K562 (cell line): ENCODE data around the gene IFFO2. TPM values are rescaled to one million over a fixed set of nuclear protein-coding genes. Genes with fewer than 3 reads are reported as not detected.

Experiments used
- CREBBP ChIP-seq: IDR thresholded peaks from one replicate; pipeline ENCODE4 v1.6.1; 2012; ENCODE audit warnings: low read depth, mild to moderate bottlenecking, control low read depth, inconsistent platforms, low read length
- CREM ChIP-seq: IDR thresholded peaks from 2 replicates; pipeline ENCODE4 v1.6.1; 2014; ENCODE audit warnings: antibody characterized with exemption, low read depth
- HCFC1 ChIP-seq: IDR thresholded peaks from 2 replicates; pipeline ENCODE4 v1.6.1; 2012; ENCODE audit warnings: low read depth, low read length, improper control_type of control experiment
- HLTF ChIP-seq: fragments of 450-650 bp; IDR thresholded peaks from 2 replicates; pipeline ENCODE4 v1.6.1; 2016
- JUND ChIP-seq, 2 experiments: IDR thresholded peaks; 2 replicates in 1 of 2; 3 replicates in 1 of 2; pipeline ENCODE4 v1.6.1; 2011; ENCODE audit warnings: borderline replicate concordance in 2 of 2, low read depth in 2 of 2, low read length in 2 of 2, improper control_type of control experiment in 1 of 2, missing biosample characterization in 1 of 2, missing genetic modification characterization in 1 of 2, missing genetic modification reagents in 1 of 2
- MAFK ChIP-seq: IDR thresholded peaks from 2 replicates; pipeline ENCODE4 v1.6.1; 2011; ENCODE audit warnings: low read length, improper control_type of control experiment
- MYNN ChIP-seq, 2 experiments: sonication (generic); formaldehyde crosslinking in 1 of 2; IDR thresholded peaks; 2 replicates each; pipeline versions ENCODE4 v1.5.0 to v1.6.1; 2016 to 2020; ENCODE audit warnings: antibody characterized with exemption in 1 of 2, missing genetic modification reagents in 1 of 2
- NFIX ChIP-seq: fragments of 250-450 bp; sonication (Bioruptor Pico); IDR thresholded peaks from 2 replicates; pipeline ENCODE4 v1.4.0; 2020; ENCODE audit warnings: low read depth, mild to moderate bottlenecking, moderate library complexity
- PHB2 ChIP-seq: fragments of 450-650 bp; IDR thresholded peaks from 2 replicates; pipeline ENCODE4 v1.6.1; 2017; ENCODE audit warnings: low read depth
- RCOR1 ChIP-seq, 2 experiments: IDR thresholded peaks; 2 replicates each; pipeline ENCODE4 v1.6.1; 2012; ENCODE audit warnings: low read depth in 2 of 2, low read length in 2 of 2, borderline replicate concordance in 1 of 2, improper control_type of control experiment in 1 of 2
- SMAD4 ChIP-seq: fragments of 250-450 bp; sonication (Bioruptor Pico); conservative IDR thresholded peaks from 2 replicates; pipeline ENCODE4 v1.8.0; 2021; ENCODE audit warnings: inconsistent platforms, mild to moderate bottlenecking, moderate library complexity
- STAG1 ChIP-seq: sonication (generic); formaldehyde crosslinking; IDR thresholded peaks from 2 replicates; pipeline ENCODE4 v1.5.0; 2020; ENCODE audit warnings: missing genetic modification reagents, borderline replicate concordance
- TBL1XR1 ChIP-seq, 2 experiments: IDR thresholded peaks; 2 replicates each; pipeline ENCODE4 v1.6.1; 2012; ENCODE audit warnings: improper control_type of control experiment in 2 of 2, low read length in 2 of 2, mild to moderate bottlenecking in 1 of 2
- ZBTB1 ChIP-seq: sonication (generic); formaldehyde crosslinking; IDR thresholded peaks from 2 replicates; pipeline ENCODE4 v1.8.1; 2023; ENCODE audit warnings: missing genetic modification reagents, low read depth, mild to moderate bottlenecking, borderline replicate concordance
- ZBTB8A ChIP-seq: fragments of 450-650 bp; IDR thresholded peaks from 2 replicates; pipeline ENCODE4 v1.6.1; 2018; ENCODE audit warnings: mild to moderate bottlenecking, moderate library complexity; ENCODE audit not compliant: partially characterized antibody
- ZNF12 ChIP-seq: sonication (generic); formaldehyde crosslinking; IDR thresholded peaks from 2 replicates; pipeline ENCODE4 v1.4.0; 2020; ENCODE audit warnings: mild to moderate bottlenecking, missing genetic modification reagents
- ZNF140 ChIP-seq: fragments of 250-450 bp; sonication (Bioruptor Pico); IDR thresholded peaks from 2 replicates; pipeline ENCODE4 v1.8.0; 2021; ENCODE audit warnings: moderate library complexity, mild to moderate bottlenecking, inconsistent platforms
- ZNF589 ChIP-seq: fragments of 200-800 bp; sonication (Bioruptor generic); IDR thresholded peaks from 2 replicates; pipeline ENCODE4 v1.6.1; 2016; ENCODE audit warnings: low read depth, missing genetic modification characterization, missing compliant biosample characterization
- ZNF76 ChIP-seq: fragments of 250-450 bp; sonication (Bioruptor Pico); IDR thresholded peaks from 2 replicates; pipeline ENCODE4 v1.4.0; 2020; ENCODE audit warnings: mild to moderate bottlenecking, moderate library complexity, borderline replicate concordance
- polyA plus RNA-seq, 8 experiments: library from polyadenylated mRNA; depleted of rRNA in 4 of 8; stranded (reverse) in 5 of 8; unstranded in 3 of 8; fragments of >200 nt; fragmentation: Nextera tagmentation in 2 of 8; fragmentation: Illumina TruSeq in 1 of 8; extraction: Ambion mirVana in 2 of 8; extraction: Trizol in 1 of 8; gene quantifications; 2 replicates each; pipeline versions ENCODE4 v1.2.1 to v1.2.3, GENCODE V29; 2011 to 2014; ENCODE audit warnings: inconsistent platforms in 1 of 8, missing spikeins in 1 of 8
- total RNA-seq, 7 experiments: library from RNA; depleted of rRNA in 6 of 7; stranded (reverse); fragments of >200 nt in 6 of 7; fragmentation: Illumina TruSeq in 2 of 7; extraction: Trizol in 2 of 7; gene quantifications; 2 replicates each; pipeline versions ENCODE4 v1.2.1 to v1.2.3, GENCODE V29; 2011 to 2021; ENCODE audit warnings: low replicate concordance in 1 of 7
- TF ChIP-seq, protein P1 (sequence below): fragments of 450-650 bp; IDR thresholded peaks from 2 replicates; pipeline ENCODE4 v1.7.0; 2016; ENCODE audit warnings: borderline replicate concordance
- TF ChIP-seq, protein P2 (sequence below): sonication (generic); formaldehyde crosslinking; IDR thresholded peaks from 2 replicates; pipeline ENCODE4 v1.8.0; 2023; ENCODE audit warnings: missing genetic modification reagents, mild to moderate bottlenecking, borderline replicate concordance

IFFO2 gene
- total and polyA plus RNA-seq, 9 of the 15 experiments (the other 6 are each of a cell fraction or from before 2014, with no cell fraction given): 0.15 to 1.0 (median 0.44) TPM; not detected in 2

DNA sequence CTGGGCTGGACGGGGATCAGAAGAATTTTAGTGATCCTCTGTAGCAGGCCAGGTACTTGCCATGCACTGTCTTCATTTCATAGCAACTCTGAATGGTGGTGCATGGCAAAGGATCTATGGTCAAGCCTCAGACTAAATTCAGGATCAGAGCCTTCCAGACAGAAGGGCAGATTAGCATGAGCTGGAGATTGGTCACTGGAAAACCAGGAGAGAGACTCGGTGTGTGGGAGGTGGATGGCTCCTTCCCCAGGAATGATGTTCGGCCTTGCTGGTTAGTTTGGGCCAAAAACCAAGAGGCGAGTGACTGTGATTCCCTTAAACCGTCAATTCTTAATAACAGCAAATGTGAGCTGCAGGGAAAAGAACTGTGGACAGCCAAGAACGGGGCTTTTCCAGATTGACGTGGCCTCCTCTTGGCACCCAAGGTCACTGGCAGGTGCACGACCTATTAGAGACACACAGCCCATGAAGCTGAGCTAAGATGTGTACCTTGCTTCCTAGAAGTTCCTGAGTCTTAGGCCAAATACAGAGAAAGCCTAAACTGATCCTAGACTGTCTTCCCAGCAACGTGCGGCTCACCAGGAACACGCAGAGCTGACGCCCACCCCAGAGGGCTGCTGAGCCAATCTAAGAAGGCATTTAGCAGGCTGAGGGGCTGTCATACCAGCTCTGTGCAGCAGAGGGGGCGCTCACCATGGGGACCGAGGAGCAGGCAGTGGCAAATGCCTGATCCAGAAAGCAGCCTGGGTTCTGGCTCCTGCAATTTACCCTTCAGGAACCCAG is 72.6 kb downstream of the IFFO2 start (continued):
- TF ChIP-seq, protein P1, sequence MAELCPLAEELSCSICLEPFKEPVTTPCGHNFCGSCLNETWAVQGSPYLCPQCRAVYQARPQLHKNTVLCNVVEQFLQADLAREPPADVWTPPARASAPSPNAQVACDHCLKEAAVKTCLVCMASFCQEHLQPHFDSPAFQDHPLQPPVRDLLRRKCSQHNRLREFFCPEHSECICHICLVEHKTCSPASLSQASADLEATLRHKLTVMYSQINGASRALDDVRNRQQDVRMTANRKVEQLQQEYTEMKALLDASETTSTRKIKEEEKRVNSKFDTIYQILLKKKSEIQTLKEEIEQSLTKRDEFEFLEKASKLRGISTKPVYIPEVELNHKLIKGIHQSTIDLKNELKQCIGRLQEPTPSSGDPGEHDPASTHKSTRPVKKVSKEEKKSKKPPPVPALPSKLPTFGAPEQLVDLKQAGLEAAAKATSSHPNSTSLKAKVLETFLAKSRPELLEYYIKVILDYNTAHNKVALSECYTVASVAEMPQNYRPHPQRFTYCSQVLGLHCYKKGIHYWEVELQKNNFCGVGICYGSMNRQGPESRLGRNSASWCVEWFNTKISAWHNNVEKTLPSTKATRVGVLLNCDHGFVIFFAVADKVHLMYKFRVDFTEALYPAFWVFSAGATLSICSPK: no peak
- TF ChIP-seq, protein P2, sequence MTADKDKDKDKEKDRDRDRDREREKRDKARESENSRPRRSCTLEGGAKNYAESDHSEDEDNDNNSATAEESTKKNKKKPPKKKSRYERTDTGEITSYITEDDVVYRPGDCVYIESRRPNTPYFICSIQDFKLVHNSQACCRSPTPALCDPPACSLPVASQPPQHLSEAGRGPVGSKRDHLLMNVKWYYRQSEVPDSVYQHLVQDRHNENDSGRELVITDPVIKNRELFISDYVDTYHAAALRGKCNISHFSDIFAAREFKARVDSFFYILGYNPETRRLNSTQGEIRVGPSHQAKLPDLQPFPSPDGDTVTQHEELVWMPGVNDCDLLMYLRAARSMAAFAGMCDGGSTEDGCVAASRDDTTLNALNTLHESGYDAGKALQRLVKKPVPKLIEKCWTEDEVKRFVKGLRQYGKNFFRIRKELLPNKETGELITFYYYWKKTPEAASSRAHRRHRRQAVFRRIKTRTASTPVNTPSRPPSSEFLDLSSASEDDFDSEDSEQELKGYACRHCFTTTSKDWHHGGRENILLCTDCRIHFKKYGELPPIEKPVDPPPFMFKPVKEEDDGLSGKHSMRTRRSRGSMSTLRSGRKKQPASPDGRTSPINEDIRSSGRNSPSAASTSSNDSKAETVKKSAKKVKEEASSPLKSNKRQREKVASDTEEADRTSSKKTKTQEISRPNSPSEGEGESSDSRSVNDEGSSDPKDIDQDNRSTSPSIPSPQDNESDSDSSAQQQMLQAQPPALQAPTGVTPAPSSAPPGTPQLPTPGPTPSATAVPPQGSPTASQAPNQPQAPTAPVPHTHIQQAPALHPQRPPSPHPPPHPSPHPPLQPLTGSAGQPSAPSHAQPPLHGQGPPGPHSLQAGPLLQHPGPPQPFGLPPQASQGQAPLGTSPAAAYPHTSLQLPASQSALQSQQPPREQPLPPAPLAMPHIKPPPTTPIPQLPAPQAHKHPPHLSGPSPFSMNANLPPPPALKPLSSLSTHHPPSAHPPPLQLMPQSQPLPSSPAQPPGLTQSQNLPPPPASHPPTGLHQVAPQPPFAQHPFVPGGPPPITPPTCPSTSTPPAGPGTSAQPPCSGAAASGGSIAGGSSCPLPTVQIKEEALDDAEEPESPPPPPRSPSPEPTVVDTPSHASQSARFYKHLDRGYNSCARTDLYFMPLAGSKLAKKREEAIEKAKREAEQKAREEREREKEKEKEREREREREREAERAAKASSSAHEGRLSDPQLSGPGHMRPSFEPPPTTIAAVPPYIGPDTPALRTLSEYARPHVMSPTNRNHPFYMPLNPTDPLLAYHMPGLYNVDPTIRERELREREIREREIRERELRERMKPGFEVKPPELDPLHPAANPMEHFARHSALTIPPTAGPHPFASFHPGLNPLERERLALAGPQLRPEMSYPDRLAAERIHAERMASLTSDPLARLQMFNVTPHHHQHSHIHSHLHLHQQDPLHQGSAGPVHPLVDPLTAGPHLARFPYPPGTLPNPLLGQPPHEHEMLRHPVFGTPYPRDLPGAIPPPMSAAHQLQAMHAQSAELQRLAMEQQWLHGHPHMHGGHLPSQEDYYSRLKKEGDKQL: no peak
- no peak for TF ChIP-seq MYNN (IDR thresholded peaks at IDR 0.05)
- no peak for TF ChIP-seq MYNN (CRISPR knock-in tag; IDR thresholded peaks at IDR 0.05)
- TF ChIP-seq STAG1 (CRISPR knock-in tag): peak; percentile 93; the same call in 1 of the 2 replicates
- TF ChIP-seq ZBTB8A: no peak
- peak; percentile 54; the same call in 1 of the 2 replicates for TF ChIP-seq JUND (IDR thresholded peaks at IDR 0.05; ENCODE audit: borderline replicate concordance, low read depth, low read length)
- TF ChIP-seq JUND (tag; IDR thresholded peaks at IDR 0.05; ENCODE audit: borderline replicate concordance, low read depth, low read length): no peak
- TF ChIP-seq ZNF76: no peak
- TF ChIP-seq RCOR1 (IDR thresholded peaks at IDR 0.05; ENCODE audit: borderline replicate concordance in 1 of 2, low read depth in 2 of 2, low read length in 2 of 2): peak; percentile 14 to 54; a peak in 2 of 4 replicates
- TF ChIP-seq HLTF: no peak
- TF ChIP-seq ZNF589 (CRISPR knock-in tag): no peak
- TF ChIP-seq TBL1XR1 (IDR thresholded peaks at IDR 0.05; ENCODE audit: low read length in 2 of 2): peak in 1 of 2 experiments; percentile 52; a peak in 1 of 4 replicates
- TF ChIP-seq NFIX (CRISPR knock-in tag): no peak
- TF ChIP-seq CREM: 0 out of 2 replicates have a peak, but pooled peaks have one; percentile 23
- TF ChIP-seq CREBBP: no peak
- TF ChIP-seq ZNF140: no peak
- TF ChIP-seq ZBTB1 (CRISPR knock-in tag): no peak
- no peak for TF ChIP-seq ZNF12
- TF ChIP-seq SMAD4: no peak
- TF ChIP-seq HCFC1: no peak
- no peak for TF ChIP-seq PHB2
- TF ChIP-seq MAFK: 0 out of 2 replicates have a peak, but pooled peaks have one; percentile 15
